GM21526 (cell line): ENCODE measurements around the gene SNRPB.

ENCODE experiments used
- ATAC-seq: cut with Tn5 transposase; IDR thresholded peaks from one replicate; pipeline ENCODE4 v1.9.1; 2021; ENCODE audit warnings: moderate library complexity; ENCODE audit not compliant: unreplicated experiment, low FRiP score

The SNRPB gene

GRCh38 chr20:2475850-2476741 lies 5.5 kb upstream of the SNRPB start:
- ATAC-seq, result no peak

- no peak for ATAC-seq
Measured at GRCh38 chr20:2473516-2473915, 2.9 kb upstream of the SNRPB start.

- peak; percentile 39 for ATAC-seq
Measured at GRCh38 chr20:2469991-2470422, 582 bp downstream of the SNRPB start.

- ATAC-seq, result no peak
Measured at GRCh38 chr20:2468581-2469407, 1.8 kb downstream of the SNRPB start.

- no peak for ATAC-seq
Measured at GRCh38 chr20:2467412-2467811, 3.2 kb downstream of the SNRPB start.

- no peak for ATAC-seq
Measured at GRCh38 chr20:2465100-2465499, 5.5 kb downstream of the SNRPB start.

- ATAC-seq, result no peak
Measured at GRCh38 chr20:2463616-2464365, 6.8 kb downstream of the SNRPB start.

GRCh38 chr20:2462484-2462883 lies 8.1 kb downstream of the SNRPB start:
- ATAC-seq, result no peak

GRCh38 chr20:2460752-2461424 lies 9.7 kb downstream of the SNRPB start:
- ATAC-seq, result no peak

- no peak for ATAC-seq
Measured at GRCh38 chr20:2459981-2460751, 10.4 kb downstream of the SNRPB start.

- ATAC-seq, result no peak
Measured at GRCh38 chr20:2458919-2459499, 11.6 kb downstream of the SNRPB start.

- no peak for ATAC-seq
Measured at GRCh38 chr20:2455771-2456497, 14.7 kb downstream of the SNRPB start.

GRCh38 chr20:2453792-2454191 lies 16.8 kb downstream of the SNRPB start:
- no peak for ATAC-seq

GRCh38 chr20:2451939-2452732 lies 18.5 kb downstream of the SNRPB start:
- no peak for ATAC-seq

- ATAC-seq, result no peak
Measured at GRCh38 chr20:2451422-2451821, 19.2 kb downstream of the SNRPB start.

- ATAC-seq, result no peak
Measured at GRCh38 chr20:2449386-2449785, 21.2 kb downstream of the SNRPB start.

- ATAC-seq, result no peak
Measured at GRCh38 chr20:2446845-2447244, 23.7 kb downstream of the SNRPB start.

- no peak for ATAC-seq
Measured at GRCh38 chr20:2431185-2431584, 39.4 kb downstream of the SNRPB start.
